Stimulated activated CD4-positive, alpha-beta T cell treated with anti-CD3 and anti-CD28 coated beads, Interleukin-1b, Interleukin-23, amount 100 ng/mL, for 4 hours (primary cell): ENCODE results near the gene C14orf132.

Source experiments
- DNase-seq, 2 donors: peaks; one replicate each; pipeline ENCODE4 v3.0.0-alpha.2; 2020; ENCODE audit warnings: low read depth in 2 of 2

C14orf132 gene

DNA sequence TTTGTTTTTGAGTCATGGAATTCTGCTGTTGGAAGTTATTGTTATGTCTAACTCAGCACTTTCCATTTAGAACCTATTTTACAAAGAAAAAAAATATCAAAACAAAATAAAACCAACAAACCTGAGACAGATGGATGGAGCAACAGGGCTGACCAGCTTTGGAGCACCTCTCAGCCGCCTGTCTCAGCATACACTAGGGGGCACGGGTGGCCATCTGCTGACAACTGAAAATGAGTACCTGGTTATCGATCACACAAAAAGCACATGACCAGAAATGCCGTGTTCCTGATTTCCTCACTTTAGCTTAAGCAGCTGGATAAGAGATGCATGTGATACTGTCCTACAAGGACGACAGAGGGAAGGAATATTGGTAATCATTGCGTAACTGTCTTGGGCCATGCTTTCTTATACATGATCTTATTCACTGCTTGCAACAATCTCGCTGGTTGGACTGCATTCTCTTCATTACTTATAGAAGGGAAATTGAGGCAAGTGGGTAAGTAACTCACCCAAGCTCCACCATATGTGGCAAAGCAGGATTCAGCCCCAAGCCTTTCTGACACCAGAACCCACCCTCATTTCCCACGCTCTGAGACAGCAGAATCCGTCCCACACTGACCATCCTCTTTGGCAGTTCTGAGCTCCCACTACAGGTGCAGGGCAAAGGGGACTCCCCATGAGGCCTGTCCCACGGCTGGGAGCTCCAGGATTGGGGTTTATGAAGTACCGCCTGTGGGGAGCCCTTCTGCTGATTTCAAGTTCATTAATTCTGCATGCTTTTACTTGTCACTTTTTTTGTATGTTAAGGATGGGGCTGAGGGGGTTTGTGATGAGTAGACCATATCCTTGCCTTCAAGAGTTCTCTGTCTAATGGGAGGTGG is 43.5 kb downstream of the C14orf132 start:
- no peak for DNase-seq

DNA sequence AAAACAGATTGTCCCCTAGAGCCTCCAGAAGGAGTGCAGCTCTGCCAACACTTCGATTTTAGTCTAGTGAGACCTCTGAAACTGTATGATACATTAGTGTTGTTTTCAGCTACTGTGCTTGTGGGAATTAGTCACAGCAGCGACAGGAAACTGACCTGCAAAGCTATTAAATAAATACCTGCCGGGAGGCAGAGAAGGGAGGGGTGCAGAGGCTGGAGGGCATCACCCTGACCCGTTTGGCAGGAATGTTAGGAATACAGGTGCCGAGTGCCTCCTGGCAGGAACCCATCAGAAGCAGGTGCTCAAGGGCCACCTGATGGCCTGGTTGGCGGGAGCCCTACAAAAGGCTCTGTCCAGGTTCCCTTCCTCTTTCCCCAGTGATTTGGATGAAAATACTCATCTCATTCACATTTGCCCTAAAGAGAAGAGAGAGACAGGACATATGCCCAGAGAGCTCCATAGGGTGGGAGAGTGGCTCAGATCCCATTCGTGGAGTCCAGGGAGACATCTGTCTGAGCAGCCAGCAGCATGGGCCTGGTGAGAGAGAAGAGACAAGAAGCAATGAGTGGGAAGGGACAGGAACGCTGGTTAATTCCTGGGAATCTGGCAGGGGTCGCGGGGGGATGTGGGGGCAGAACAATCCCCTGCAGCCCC is 44.6 kb downstream of the C14orf132 start:
- DNase-seq: no peak

DNA sequence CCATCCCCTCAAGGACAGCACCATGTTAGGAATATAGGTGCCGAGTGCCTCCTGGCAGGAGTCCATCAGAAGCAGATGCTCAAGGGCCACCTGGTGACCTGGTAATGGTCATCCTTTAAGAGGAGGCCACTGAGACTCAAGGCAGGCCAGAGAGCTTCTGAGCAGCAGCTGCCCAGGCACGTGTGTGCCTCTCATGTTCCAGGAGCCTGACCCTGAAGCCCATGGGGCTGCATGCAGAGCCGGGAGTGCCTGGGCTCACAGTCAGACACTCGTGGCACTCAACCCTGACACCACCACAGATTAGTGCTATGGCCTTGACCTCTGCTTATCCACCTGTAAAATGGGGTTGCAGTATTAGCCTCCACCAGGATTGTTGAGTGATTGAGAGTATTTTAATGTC is 45.6 kb downstream of the C14orf132 start:
- no peak for DNase-seq

DNA sequence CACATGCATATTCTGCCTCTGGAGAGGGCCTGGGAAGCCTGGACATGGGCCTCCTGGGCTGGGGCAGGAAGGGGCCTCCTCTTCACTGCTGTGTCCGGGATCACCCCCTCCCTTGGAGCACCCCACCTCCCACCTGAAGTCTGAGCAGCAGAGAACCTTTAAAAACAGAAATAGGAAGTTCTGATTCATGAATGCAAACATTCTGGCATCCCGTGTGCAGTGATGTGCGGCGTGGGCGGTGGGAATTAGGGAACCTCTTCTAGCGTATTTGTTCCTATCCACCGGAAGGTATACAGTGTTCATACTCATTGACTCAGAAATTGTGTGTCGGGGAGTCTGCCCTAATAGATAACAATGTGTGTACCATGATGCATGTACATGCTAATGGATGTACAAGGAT is 46.2 kb downstream of the C14orf132 start:
- no peak for DNase-seq

DNA sequence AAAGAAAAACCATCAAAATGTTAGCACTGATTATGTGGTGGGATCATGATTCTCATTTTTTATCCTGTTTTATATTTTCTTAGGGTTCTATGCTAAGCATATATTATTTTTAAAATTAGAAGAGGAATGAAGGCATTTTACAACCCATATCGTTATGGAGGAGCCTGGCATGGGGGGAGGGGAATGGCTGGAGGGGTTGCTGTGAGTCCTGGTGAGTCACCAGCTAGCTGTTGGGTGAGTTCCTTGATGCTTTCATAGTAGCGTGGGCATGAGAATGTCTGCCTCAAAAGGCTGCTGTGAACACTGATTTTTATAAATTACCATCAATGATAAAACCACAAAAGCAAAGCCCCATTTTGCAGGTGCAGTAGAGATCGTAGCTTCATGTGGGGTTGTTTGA is 46.9 kb downstream of the C14orf132 start:
- no peak for DNase-seq

DNA sequence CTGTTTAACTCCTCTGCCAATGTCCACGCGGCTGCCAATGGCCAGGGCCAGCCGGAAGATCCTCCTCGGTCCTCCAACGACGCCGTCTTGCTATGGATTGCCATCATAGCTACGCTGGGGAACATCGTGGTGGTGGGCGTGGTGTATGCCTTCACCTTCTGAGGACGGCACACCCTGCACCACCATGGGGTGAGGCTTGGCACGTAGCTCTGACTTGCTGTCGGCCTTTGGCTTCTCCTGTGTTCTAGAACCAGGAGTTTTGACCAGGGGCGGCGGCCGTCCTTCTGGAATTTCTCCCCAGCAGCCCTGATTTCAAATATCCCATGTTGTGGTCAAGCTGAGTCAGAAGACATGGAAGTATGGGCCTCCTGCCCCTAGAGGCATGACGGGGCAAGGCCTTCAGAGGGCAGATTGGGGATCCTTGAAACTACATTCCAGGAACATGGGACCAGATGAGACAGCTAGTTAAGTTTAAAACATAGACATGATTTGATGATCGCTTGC is 47.5 kb downstream of the C14orf132 start:
- DNase-seq: no peak

DNA sequence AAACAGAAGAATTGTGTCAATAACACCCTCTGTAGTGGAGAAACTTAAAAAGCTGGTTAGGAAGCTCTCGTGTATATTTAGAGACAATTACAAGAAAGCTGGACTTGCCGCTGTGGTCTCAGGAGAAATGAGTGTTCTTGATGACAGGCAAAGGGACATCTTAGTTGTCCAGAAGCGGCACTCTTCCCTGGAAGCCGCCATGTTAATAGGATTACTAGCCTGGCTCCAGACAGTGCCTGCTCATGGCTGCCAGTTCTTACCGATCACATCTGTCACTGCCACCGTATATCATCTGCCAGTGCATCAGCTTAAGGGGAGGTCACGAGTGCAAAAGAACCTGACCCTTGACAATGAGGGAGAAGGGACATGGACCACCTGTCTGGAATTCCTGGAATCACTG is 48.9 kb downstream of the C14orf132 start:
- DNase-seq: no peak

DNA sequence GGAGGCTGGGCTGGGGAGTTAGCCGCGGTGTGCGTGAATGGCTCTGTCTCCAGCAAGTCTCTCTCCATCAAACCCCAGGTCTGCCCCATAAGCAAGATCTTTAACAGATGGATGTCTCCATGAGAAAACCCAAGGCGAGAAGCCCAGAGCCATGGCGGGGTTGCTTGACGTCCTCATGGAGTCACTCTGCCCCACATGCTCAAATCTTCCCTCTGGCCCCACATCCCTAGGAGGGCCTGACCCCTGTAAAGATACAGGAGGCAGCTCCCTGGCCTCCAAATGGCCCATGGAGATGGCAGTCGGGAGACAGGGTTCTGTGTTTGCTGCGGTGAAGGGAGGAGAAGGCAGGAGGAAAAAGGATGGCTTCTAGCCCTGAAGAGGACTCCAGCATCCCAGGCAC is 49.3 kb downstream of the C14orf132 start:
- DNase-seq: no peak

DNA sequence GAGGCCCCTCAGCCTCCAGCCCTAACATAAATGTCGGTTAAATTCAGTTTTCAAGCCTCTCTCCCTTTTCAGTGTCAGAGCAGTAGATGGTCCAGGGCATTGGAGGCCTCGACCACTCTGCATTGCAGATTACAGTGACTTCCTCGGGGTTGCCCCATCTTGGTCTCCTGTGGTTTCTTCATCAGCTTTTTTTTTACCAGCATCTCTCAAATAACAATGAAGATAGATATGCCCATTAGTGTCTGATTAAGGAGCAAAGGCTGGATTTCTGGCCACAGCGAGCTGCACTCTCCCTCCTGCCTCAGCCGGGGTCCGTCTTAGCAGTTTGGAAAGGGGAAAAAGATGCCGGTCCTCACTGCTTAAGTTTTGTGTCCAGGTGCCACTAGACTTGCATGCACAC is 49.7 kb downstream of the C14orf132 start:
- DNase-seq: no peak

DNA sequence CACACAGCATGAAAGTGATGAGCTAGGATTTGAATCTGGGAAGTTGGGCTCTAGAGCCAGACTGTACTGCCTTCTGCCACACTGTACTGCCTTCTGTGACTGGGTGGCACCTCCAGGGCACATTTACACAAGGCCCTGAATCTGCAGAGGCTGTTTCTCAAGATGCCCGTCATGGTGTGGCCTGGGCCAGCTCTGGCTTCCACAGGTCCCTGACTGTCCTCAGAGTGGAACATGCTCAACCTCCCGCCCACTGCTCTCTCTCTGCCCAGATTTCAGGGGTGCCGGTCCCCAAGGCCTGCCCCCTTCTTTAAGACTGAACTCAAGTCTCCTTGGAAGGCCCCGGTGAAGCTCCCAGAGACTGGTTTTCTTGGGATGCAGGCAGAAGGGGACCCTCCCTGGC is 50.2 kb downstream of the C14orf132 start:
- DNase-seq: no peak

DNA sequence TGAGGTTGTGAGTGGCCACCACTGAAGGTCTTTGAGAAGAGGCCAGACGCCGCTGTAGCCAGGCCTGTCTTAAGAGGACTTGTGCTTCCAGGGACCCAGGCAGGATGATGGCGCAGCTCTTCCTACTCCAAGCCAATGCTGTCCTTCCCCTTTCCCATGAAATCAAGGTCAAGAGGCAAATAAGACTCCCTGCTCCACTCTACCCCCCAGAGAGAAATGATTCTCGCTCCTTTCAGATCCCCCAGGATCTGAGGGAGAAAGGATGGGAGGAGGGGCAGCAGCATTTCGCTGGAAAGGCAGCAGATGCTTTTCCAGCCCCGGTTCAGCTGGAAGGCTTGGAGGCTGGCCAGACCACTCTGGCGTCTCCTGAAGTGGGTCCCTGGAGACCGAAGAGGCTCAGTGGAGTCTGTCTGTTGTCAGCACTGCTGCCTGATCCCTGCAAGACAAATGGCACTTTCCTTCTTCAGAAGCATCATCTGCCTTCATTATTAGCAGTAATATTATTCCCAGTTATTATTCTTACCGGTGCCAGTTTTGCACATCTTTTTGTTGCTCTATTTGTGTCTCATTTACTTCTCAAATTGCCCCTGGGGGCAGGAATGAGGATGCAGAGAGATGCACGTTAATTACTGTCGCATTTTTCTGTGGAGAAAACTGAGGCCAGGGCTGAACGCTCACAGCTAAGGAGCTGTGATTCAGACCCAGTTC is 51.4 kb downstream of the C14orf132 start:
- DNase-seq: no peak

DNA sequence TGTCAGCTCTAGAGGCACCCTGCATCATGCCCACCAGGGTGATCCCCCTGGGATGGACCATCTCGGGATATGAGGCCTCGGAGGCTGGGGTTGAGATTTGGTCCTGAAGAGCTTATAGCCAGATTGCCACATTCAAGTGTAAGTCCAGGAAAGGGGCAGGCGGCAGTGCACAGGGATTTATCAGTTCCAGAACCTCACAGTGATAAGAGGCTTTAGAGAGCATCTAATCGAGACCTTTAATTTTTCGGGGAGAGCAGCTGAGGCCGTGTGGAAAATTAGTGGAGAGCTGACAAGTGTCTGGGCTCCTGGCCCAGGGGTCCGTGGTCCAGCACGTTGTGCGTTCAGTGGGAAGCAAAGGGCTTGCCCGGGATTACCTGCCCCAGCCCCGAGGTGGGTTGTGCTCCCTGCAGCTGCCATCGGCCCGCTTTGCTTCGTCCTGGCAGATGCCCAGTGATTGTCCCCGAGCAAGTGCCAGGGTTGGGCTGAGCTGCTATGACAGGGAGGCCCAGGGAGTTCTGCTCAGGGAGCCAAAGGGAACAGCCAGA is 52.1 kb downstream of the C14orf132 start:
- no peak for DNase-seq

DNA sequence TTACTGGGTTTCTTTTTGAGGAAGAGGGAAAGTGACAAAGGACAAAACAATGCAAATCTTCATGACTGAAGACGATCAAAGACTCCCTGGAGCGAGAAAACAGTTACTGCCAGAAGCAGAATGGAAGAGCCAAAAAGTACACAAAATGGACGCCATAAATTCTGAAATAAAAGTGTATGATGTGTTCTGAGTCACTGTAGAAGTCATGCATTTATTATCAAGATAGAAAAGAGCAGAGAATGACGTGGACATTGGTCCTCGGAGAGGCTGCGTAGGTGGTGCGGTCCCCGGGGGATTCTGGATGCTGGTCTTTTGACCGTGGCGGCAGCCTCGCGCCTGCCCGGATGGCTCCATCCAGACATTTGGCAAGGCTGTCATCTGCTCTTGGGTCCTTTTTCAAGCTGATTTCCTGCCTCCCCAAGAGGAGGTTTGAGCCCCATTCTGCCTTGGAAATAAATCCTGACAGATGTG is 52.8 kb downstream of the C14orf132 start:
- DNase-seq: no peak

DNA sequence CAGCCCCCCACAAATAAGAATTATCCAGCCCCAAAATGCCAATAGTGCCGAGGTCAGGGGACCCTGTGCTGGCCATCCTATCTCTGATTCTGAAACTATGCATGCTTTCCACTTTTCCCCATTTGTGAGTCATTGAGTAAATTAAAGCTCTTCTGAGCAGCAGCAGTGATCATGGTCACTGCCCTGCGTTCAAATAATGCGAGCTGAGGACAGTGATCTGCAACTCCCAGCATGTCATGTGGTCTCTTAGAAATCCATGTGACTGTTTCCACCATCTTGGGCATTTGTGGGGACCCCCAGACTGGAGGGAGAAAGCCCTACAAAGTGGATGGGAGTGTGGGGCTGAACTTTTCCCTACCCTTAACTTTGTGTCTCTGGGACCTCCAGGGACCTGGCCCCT is 53.8 kb downstream of the C14orf132 start:
- DNase-seq: no peak

DNA sequence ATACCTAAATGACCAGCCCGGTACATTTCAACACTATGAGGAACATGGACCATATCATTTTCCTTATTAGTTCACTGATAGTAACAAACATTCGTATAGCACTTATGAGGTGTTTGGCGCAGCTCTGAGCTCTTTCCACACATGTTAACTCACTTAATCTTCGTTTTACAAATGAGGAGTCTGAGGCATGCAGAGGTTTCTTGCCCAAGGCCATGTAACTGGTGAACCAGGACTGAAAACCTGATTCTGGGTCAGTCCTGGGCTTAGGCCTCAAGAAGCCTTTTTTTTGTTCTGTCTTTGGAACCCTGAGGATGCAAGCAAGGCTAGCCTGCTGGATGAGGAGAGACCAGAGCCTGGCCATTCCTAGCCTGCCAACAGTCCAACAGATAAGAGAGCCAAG is 55.0 kb downstream of the C14orf132 start:
- DNase-seq: no peak

DNA sequence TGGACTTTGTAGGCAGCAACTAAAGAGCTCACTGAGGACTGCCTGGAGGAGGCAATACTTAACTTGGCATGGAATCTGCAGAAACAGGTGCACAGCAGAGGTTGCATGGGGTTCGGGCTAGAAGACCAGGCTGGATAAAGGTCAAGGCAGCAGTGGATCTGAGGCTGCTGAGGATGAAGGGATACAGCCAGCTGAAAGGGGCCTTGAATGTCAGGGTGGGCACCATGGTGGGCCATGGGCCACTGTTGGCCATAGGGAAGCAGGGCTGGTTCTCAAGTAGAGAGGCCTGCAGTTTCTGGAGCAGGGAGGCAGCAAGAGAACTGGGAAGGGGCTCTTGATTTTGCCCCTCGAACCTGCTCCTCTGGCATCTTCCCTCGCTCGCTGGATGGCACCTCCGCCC is 55.5 kb downstream of the C14orf132 start:
- DNase-seq: no peak

DNA sequence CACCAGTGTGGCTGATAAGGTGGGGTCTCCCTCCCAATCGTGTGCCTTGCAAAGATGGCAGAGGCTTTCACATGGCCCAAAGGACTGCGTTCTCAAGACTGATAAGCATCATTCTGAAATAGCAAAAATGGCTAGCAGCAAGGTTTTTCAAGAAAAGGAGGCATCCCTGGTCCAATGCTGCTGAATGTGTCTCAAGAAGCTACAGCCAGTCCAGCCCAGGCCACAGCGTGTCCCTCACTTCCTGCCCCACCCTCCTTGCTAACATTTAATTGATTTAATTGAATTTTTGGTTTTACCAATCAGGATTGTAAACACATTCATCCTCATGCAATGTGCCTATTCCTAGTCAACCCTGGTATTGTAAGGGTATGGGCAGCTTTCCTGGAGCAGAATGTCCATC is 55.9 kb downstream of the C14orf132 start:
- DNase-seq: no peak

DNA sequence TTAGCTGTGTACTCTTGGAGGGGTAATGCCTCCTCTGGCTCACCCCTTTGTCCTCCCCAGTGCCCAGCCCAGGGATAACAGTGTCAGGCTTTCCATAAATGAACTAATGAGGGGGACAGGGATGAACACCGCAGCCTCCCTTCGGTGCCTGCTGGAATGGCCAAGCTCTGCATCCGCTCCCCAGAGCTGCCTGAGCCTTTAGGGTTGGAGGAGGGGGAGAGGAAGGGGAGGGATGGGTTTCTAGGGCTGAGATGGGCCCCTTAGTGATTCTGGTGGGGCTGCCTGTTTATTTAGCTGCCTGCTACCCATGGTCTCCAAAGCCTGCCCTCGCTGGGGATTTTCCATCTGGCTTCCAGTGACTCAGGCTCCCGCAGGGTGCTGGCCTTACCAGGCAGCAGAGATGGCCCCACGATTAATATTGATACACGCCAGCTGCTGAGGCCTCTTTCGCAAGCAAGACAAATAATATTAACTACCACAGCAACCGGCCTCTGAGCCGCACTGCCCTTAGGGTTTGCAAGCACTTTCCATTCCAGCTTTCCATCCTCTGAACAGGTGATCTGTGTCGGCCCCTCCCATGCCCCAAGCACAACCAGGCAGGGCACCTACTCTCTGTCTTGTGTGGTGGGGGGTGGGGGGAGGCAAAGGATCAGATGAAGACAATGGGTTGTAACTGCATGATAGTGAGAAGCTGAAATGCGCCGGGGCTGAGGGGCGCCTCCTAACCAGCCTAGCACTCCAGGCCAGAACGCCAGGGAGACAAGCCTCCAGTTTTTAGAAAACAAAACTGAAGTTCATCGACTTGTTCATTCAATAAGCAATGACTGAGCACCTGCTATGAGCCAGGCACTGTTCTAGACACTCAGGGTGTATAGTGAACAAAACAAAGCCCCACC is 56.7 kb downstream of the C14orf132 start:
- no peak for DNase-seq

DNA sequence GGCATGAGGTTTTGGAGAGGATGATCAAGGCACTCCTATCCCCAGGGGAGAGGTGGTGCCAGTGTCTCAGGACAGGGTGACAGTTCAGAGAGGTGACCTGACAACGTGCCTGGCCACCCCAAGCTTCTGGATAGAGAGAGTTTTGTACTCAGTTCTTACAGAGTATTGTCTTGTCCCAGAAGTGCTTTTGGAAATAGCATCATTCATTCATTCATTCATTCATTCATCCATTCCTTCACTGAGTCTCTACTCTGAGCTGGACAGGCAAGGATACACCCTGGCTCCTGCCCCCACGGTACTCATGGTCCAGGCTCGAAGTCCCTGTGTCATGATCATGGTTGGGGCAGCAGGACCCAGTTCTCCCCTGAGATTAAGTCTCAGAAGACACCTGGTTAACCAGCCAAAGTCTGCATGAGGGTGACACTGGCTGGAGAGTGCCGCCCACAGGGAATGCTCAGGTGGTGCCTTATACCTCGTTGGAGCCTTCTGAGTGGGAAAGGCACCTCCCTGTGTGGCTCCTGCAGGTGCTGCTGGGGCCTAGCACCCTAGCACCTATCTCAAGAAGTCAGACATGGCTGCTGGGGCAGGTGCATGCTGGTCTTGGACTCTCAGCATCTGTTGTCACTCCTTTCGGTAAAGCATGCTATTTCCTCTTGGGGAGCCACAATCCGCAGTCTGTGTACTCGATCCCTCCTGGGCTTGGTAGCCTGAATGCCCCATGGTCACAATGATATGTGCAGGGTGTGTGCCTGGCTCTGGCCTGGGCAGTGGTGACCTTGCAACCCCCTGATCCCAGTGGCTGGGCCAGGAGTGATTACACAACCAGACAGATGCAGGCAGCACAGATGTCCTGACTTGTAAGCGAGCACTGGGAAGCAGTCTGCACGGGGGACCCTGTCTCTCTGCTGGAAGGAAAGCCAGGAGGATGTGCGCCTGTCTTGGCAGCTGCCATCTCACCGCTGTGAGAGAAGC is 57.8 kb downstream of the C14orf132 start:
- DNase-seq: no peak

DNA sequence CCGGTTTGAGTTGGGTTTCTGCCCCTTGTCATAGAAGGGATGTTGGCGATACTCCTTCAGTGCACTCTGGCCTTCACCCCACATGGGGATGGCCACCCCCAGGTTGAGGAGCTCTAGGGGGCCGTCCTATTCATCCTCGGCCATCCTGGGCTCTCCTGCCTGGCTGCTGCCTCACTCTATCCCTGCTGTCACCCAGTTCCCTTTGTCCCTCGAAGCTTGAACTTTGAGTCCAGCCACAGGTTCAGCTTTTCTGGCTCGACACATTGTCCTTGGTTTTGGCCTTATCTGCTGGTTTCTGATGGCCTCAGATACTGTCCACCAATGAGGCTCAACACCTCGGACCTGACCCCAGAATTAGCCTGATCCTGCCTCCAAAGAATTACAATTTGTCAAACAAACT is 58.6 kb downstream of the C14orf132 start:
- DNase-seq: no peak
